GM19324 (cell line): Measurements from ENCODE around the gene OBP2B.
"Not testable (repeated sequence)": the region's sequence is repeated elsewhere in the genome, so short reads cannot be mapped to it uniquely, and the experiment has no call there.

Experiments used
- ATAC-seq: cut with Tn5 transposase; IDR thresholded peaks from one replicate; pipeline ENCODE4 v1.9.1; 2021; ENCODE audit warnings: mild to moderate bottlenecking, moderate library complexity; ENCODE audit not compliant: unreplicated experiment, low FRiP score

Gene OBP2B

DNA sequence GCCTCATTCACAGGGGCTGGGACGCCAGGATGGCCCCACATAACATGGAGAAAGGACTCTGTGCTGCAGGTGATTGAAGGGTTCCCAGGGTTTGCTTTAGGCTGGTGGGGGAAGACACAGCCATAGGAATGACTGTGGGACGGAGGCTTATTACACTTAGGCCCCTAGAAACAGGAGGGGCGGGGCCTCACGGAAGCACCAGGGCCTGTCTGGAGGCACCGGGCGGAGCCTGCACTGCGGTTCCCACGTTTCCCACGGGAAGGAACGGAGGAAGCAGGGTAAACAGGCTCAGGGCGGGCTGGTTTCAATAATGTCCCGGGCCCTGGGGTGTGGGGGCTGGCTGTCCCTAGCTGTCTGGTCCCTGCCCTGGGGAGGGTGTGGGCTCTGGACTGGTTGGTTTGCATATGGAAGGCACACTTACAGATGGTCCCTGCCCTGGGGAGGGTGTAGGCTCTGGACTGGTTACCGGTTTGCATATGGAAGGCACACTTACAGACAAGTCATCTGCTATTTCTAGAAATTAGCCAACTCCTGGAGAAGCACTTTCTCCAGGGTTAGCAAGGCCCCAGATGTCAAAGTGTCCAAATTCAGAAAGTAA lies 14.2 kb upstream of the OBP2B start:
- ATAC-seq, result not testable (repeated sequence)

DNA sequence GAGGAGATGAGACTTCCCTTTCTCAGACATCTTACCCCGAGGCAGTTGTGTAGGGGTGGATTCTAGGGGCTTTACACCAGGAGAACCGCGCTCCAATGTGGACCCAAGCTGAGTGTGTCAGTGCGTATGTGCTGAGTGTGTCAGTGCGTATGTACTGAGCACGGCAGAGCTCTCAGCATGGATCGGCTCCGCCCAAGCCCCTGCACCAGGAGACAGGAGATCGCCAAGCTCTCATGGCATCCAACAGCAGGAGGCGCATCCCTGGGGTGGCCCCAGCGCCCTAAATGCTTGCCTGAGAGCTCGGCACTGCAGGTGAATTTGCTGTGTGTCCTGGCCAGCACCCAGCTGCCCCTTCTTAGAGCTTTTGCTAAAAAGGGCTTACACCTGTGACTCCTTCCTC lies 12.9 kb upstream of the OBP2B start:
- ATAC-seq, result not testable (repeated sequence)

DNA sequence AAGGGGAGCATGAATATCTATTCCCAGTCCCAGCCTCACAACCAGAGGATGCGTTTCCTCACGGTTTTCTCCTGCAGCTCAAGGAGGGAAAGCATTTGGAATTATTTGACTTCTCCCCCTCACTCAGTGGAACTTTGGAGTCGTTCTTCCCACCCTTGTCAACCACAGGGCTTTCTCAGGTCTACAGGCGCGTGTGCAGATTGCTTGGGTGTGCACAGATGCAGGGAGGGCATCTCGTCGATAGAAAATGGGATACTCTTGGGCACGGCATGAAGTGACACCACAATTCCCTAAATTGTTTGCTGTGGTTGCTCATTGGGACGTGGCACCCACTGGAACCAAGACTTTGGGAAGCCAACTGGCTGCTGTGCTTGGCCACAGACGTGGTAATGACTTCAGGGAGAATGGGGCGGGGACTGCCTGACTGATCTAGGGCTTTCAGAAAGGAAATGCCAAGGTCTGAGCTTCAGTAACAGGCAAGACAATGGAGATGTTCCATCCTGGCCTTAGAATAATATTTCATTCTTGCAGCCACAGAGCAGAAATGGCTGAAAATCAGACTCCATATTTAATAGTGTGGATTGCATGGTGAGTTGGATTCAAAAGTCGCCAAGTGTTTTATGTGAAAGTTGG lies 12.2 kb upstream of the OBP2B start:
- ATAC-seq, result no peak

DNA sequence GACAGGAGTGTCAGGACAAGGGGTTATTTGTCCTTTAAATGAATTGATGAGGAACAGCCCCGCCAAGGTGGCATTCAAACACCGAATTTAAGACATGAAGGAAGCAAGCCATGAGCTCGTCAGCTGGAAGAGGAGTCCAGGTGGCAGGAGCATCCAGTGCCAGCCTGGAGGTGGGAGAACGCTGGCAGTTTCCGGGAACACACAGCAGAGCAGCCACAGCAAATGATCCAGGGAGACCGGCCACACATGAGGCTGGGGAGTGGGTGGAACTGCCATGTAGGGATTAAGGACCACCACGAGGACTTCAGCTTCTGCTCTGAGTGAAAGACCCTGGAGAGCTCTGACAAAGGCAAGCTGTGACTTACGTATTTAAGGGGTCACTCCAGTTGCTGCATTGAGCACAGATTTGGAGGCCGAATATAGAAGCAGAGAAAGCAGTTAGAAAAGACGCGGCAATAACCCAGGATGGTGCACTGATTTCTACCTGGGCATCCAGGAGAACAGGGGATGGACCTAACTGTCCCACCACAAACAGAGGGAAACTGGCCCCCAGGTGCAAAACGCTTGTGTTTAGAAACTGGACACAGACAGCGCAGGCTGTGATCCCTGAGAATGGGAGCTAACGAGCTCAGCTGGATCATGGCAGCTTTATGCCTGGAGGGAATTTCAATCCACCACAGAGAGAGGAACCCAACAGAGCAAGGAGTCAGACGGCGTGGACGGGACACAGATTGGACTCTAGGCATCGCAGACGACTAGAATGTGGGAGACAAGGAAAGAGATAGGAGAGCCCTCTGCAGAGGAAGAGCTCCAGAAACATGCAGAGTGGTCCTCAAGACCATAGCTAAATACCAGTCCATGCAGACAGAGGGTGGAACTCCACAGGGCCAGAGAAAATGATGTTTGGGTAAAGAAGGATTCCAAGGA lies 9.3 kb upstream of the OBP2B start:
- not testable (repeated sequence) for ATAC-seq

DNA sequence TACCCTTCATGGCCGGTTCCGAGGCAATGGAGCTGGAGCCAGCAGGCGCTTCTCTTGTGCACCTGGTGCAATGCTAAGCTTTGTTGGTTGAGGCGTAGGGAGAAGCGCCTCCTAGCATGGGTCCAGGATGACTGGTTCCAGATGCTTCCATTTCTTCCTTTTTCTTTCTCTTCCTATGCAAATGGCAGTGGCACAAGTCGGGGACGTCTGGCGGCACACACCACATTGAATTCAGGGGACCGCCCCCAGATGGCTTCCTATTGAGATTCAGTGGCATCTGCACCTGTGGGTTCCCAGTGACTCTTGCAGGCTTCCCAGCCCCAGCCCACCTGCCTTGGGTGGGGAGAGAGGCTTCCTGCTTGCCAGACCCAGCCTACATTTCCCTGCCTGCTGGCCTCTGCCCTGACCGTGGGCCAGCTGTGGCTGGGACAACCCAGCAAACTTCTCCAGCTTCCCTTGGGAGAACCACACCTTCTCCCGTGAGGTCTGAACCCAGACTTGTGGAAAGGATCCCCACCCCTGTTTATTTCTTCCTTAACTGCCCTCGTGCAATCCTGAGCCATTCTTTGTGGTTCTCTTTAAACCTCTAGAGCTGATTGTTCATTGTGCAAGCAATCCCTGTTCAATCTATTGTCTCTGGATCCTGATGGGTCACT lies 8.4 kb upstream of the OBP2B start:
- ATAC-seq, result not testable (repeated sequence)

DNA sequence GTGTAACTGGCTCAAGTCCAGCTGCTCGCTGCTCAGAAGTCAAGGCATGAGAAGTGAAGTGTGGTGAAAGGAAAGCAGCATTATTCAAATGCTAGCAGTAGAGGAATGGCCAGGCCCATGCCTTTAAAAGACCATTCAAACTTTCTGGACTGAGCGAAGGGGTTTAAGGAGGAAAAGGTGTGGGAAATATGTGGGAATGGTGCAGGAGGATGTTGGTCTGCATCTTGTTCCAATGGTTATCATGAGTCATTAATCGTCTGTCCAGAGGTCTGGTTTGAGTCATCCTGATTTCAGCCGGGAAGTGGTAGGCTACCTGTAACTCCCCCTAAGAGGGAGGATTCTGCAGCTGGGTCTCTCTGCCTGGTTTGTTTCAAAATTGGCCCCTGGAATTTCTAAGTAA lies 5.2 kb upstream of the OBP2B start:
- ATAC-seq, result not testable (repeated sequence)

DNA sequence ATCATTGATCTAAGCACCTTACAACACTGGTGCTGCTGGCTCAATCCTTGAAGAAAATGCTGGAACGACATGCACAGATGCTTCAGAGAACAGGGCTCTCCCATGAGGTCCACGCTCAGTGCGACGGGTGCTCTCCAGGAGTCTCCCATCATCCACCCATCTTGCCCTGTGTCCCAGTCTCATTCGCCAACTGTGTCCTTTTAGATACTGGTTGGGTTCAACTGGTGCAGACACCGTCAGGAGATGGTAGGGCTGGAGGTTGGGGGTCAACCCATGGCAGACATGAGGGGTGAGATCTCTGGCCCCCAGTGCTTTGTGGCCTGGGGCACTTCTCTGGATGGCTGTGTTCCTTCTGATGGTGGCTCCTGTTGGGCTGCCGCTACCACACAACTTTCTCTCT lies 1.6 kb upstream of the OBP2B start:
- no peak for ATAC-seq

DNA sequence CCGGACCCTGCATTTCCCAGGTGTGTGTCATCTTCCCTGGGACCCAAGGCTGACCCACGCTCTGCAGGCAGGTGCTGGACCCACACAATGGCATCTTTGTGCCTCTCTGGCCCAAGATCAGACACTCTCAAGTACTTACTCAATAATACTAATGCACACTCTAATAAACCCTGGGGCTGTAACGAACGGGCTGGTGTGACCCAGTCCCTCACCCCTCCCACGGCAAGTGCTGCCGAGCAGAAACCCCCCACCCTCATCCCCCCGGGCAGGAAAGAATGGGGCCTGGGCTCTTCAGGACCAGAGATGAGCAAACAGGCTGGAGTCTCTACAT lies 1.1 kb upstream of the OBP2B start:
- no peak for ATAC-seq

DNA sequence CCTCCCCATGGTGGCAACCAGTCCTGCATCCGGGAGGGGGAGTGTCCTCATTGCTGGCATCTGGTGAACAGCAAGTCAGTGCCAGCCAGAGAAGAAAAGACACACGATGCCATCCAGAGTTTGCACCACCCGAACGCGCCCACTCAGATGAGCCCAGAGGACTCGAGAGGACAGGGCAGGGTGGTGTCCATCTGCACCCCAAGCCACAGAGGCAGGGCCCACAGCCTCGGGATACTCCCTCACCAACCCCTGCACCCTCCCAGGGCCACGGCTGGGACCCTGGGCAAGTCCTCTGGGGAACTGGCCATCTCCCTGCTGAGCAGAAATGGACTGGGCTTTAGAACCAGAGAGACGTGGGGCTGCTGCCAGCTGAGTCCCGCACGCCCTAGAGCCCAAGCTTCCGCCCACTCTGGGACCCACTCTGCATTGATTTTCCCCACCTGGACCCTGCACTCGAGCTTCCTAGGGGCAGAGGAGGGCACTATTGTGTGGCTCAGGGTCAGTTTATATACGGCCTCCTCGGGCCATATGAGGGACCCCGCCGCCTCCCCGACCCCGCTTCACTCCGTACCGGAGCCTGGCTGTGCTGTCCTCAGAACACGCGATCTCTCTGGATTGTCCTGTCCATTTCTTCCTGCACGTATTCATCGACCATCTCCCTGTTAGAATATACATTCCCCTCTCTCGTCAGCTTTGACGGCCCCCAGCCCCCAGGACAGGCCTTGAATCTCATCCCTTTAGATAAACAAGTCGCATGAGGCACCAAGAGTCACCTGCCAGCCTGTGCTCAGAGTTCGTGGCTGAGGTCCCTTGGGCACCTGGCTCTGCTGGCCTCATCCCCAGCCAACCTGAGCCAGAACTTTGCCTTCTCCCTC lies 514 bp upstream of the OBP2B start:
- ATAC-seq, result not testable (repeated sequence)

DNA sequence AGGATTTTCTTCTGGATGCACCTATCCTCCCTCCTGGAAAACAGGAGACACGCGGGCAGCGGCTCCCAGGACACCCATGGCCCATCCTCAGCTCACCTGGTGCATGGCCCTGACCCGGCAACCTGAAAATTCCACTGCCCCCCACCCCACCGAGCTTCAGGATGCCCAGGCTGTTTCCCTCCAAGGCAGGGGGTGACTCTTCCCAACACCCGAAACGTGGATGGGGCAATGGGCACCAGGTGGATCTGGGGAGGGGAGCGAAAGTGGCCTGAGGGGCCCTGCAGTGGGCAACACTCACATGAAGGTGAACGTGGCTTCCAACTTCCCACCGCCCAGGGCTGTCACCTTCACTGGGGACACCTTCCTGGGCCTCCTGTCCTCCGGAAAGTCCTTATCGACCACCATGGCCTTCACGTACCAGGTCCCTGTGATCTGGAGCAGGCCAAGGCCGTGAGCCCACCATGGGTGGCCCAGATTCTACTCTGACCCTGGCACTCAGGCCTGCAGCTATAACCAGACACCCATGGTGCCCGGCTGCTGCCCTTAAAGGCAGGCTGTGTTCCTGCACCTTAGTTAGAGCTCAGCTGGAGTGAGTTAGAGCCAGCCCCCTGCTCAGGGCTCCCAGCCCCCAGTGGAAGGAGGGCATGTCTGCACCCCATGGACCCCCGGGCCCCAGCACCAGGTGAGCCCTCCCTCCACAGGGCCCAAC lies 725 bp downstream of the OBP2B start:
- not testable (repeated sequence) for ATAC-seq

DNA sequence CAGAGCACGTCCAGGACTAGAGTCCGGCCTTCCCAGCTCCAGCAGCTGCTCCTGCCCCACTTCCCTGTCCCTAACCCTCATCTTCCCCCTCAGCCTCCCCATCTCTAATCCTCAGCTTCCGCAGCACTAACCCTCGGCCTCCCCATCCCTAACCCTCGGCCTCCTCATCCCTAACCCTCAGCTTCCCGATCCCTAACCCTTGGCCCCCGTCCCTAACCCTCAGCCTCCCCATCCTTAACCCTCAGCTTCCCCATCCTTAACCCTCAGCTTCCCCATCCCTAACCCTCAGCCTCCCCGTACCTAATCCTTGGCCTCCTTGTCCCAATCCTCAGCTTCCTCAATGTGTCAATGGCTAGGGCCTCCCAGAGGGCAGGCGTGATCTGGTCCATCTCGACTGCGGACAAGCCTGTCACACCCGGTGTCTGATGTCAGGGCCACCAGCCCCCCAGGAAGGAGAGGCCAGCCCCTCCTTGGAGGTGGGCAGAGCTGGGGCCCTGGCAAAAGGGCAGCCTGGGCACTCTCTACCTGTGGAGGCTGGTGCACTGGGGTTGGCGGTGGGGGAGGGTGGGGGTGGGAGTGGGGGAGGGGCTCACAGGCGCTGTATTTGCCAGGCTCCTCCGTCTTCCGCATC lies 1.4 kb downstream of the OBP2B start:
- no peak for ATAC-seq

DNA sequence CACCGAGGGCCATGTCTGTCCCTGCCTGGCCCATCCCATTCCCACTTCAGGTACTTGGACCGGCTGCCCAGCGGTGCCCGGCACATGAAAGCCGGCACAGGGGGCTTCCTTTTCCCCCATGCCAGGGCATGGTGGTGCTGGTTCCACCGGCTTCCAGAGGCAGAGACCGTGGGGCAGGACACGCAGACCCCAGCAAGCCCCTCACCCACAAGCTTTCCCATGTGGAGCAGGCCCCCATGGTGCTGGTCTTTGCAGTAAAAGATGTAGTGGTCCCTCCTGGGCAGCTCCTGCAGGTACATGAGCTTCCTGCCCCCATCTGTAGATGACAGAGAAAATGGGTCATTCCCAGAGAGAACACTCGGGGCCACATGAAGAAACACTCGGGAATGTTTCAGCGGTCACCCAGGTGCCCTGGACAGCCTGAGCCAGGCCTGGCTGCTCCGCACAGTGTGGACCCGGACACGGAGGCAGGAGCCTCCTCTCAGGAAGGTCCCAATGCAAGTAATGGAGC lies 2.0 kb downstream of the OBP2B start:
- no peak for ATAC-seq

DNA sequence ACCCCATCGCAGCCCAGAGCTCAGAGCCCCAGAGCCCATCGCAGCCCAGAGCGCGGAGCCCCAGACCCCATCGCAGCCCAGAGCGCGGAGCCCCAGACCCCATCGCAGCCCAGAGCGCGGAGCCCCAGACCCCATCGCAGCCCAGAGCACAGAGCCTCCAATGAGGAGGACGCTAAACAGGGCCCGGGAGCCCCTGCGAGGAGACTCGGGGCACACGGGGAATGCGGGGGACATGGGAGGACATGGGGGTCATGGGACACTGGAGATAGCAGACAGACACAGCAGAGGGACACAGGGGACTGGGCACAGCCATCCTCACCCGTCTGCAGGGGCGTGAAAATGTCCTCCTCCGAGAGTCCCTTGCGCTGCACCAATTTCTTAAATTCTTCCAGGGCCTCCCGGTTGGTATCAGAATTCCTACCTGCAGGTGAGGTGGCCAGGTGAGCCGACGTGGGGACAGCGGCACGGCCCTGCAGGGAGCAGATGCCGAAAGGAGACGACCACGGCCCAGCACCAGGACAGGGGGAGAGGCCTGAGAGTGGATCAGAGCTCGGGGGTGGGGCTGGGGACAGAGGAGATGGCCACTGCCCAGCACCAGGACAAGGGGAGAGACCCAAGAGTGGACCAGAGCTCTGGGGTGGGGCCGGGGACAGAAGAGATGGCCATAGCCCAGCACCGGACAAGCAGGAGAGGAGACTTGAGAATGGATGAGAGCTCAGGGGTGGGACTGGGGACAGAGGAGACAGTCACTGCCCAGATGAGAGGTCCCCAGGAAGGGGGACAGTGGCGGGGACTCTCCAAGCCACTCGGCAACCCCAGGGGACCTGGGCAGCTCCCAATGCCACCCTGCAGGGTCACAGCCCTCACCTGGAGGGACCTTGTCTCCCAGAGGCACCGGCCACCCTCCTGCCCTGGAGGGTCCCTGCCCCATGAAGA lies 2.8 kb downstream of the OBP2B start:
- ATAC-seq, result no peak

DNA sequence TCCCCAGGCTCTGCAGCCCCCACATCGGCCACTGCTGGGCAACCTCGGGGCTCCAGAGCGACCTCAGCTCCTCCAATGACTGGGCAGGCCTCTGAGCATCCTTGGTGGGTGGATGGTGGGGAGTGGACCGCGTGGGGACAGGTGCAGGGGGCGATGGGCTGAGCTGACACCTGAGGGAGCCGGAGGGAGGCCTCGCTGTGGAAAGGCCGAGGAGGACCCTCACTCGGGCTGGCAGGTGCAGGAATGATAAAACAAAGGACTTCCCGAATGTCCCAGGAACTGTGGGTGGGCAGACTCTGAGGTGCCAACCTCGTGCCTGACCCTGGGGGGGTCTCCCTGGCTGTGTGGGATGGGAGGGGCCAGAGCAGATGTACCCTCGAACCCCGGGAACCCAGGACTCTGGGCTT lies 3.6 kb downstream of the OBP2B start:
- not testable (repeated sequence) for ATAC-seq

DNA sequence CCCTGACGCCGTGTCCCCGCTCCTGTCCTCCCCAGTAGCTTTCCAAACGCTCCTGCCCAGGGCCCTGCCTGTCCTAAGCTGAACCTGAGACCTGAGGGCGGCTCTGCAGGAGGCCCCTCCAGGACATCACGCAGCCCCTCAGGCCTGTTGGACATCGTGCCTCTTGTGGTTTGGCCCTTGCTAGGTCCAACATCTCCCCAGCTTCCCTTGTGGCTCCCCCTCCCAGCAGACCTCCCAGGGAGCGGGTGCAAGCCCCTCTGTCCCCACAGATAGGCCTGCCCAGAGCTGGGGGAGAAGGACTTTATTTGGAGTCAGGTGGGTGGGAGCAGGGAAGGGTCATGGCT lies 4.1 kb downstream of the OBP2B start:
- no peak for ATAC-seq

DNA sequence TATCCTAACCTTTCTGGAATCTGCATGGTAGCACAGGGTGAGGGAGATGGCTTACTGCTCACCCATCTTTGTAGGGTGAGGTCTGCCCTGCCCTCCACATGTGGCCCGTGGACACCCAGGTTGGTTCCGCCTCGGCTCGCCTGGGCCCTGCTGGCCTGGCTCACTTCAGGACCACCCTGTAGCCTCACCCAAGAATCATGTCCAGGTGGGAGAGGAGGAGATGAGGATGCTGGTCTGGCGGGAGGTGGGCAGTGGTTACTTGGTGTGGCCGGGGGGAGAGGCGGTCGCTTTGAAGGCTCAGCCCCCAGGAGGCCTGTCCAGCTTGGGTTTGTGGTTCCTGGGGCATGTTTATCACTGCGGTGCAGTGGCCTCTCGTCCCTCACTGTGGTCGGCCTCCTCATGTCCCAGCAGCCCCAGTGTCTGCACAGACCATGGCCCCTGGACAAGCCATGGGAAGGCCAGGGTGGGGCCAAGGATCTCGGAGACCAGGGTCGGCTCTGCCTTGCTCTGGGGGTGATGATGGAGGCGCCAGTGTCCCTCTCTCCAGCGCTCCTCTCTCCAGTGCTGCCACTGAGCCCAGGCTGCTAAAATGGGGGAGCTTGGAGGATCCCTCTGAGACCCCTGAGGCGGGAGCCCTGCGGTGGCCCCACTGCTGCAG lies 4.6 kb downstream of the OBP2B start:
- no peak for ATAC-seq

DNA sequence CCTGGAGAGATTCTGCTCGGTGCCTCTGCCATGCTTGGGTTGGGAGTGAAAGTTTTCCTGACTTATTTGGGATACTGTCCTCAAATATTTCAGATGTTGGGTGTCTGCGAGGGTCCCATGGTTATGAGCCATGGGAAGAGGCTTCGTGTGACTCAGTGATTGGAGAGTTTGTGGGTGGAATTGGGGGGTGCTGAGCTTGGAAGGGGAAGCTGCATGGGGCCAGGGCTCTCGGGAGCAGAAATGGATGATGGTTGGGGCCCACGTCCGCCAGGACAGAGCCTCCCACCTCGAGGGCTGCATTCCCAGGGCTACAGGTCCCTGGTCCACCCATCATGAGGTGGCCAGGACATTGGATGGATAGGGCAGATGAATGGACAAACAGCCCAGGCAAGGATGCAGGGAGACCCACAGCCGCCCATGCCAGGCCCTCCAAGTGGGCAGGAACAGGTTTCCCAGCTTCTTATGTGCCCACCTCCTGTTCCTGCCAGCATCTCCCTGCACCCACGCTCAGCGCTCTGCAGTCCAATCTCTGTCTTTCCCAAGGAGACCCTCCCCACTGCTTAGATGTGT lies 5.5 kb downstream of the OBP2B start:
- no peak for ATAC-seq
